H7 (cell line): Measurements from ENCODE around the gene TMEM40. TPM values are rescaled to one million over a fixed set of nuclear protein-coding genes. Genes with fewer than 3 reads are reported as not detected.
"Not testable (repeated sequence)": the region's sequence is repeated elsewhere in the genome, so short reads cannot be mapped to it uniquely, and the experiment has no call there.

Experiments used
- DNase-seq: peaks from one replicate; pipeline ENCODE4 v3.0.0; 2012
- H3K27me3 ChIP-seq: 2 replicates; pipeline ENCODE4 v1.6.0; 2011; ENCODE audit warnings: mild to moderate bottlenecking, low read length; ENCODE audit not compliant: control insufficient read depth, insufficient read depth
- H3K36me3 ChIP-seq: replicated peaks from 2 replicates; pipeline ENCODE4 v1.5.1; 2011; ENCODE audit warnings: low read length; ENCODE audit not compliant: control insufficient read depth, insufficient read depth
- H3K4me3 ChIP-seq: 2 replicates; pipeline ENCODE4 v1.5.1; 2011; ENCODE audit warnings: low read depth, mild to moderate bottlenecking, control low read depth, low read length, moderate library complexity; ENCODE audit not compliant: insufficient read depth
- total RNA-seq: library from RNA; depleted of rRNA; stranded (reverse); fragments of >200 nt; shearing (Covaris generic); gene quantifications from 2 replicates; pipeline ENCODE4 v1.2.3, GENCODE V29; 2014; rRNA removed

The TMEM40 gene
- total RNA-seq, 1 experiment from 2014 or later, result not detected

DNA sequence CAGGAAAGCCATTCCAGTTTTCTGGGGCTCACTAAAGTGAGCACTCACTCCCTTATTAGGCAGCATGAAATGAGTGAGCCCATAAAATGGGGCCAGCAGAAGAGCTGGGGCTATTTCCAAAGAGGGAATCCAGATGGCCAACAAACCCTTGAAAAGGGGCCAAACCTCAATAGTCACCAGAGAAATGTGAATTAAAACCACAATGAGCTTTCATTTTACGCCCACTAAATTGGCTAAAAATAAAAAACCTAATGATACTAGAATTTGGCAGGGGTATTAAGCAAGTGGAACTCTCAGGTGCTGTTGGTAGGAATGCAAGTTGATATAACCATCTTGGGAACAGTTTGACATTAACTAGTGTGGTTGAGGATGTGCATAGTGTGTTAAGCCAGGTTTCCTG lies 53.1 kb downstream of the TMEM40 start:
- Histone ChIP-seq H3K36me3 (no peaks in the 10 kb centered on the region), H3K27me3 (no peaks in the 10 kb centered on the region), H3K4me3 (no peak overlapping the region)
- no peak for DNase-seq

DNA sequence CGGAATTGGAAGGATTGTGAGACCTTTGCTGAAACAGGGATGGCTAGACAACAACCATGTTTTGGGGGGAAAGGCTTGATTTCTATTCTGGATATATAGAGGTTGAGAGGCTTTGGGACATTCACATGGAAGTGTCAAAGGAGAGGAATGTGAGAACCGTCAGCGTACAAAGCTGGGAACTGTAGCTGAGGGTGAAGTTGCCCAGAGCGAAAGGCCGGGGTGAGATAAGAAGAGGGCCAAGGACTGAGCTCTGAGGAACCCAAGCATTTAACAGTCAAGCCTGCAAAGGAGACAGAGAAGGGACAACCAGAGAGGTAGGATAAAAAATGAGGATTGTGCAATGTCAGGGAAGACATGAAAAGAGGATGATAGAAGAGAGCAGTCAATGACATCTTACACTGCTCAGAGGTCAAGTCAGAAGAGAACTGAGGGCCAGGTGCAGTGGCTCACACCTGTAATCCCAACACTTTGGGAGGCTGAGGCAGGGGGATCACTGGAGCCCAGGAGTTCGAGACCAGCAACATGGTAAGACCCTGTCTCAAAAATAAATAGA lies 53.6 kb downstream of the TMEM40 start:
- H3K4me3 ChIP-seq, result no peak overlapping the region
- H3K27me3 ChIP-seq, result no peaks in the 10 kb centered on the region
- no peaks in the 10 kb centered on the region for H3K36me3 ChIP-seq
- no peak for DNase-seq

DNA sequence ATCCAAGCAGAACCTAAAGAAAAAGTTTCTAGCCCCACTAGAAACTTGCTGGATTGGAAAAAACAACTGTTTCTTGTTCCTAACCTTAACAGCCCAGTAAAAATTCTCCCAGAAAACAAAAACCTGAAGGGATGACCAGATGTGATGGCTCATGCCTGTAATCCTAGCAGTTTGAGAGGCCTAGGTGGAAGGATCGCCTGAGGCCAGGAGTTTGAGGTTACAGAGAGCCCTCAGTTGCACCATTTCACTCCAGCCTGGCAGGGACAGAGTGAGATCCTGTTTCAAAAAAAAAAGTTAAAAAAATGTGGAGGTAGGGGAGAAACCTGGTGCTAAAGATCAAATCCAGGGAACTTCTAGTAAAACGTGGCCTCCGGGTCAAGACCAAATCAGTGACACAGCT lies 56.6 kb downstream of the TMEM40 start:
- Histone ChIP-seq H3K36me3 (no peaks in the 10 kb centered on the region), H3K4me3 (no peak overlapping the region), H3K27me3 (no peaks in the 10 kb centered on the region)
- DNase-seq, result no peak

DNA sequence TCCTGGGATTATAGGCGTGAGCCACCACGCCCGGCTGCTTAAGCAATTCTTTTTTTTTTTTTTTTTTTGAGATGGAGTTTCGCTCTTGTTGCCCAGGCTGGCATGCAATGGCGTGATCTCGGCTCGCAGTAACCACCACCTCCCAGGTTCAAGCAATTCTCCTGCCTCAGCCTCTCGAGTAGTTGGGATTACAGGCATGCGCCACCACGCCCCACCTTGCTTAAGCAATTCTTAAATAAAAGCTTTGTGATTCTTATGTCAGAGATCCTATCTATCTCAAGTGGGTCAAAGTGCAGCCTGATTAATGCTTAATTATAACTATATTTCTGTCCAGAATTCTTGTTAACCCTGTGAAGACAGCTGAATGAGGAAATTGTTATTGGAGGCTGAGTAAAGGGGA lies 57.5 kb downstream of the TMEM40 start:
- DNase-seq, H3K4me3 ChIP-seq, H3K36me3 ChIP-seq, H3K27me3 ChIP-seq: not testable (repeated sequence)

DNA sequence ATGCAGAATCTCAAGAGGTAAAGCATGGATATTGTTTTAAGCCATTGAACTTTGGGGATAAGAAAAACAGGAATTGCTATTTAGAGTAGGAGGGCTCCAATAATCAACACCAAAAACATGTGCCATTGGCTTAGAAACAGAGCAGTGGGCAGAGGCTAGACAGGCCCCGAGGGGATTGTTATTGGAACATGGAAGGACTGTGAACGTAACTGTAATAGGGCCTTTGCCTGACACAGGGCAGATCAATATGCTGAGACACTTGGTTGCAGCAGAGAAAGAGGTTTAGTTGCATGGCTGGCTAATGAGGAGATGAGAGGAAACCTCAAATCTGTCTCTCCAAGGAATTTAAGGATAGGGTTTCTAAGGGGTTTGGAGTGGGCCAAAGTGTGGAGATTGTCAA lies 58.3 kb downstream of the TMEM40 start:
- no peaks in the 10 kb centered on the region for H3K36me3 ChIP-seq
- H3K4me3 ChIP-seq, result no peak overlapping the region
- H3K27me3 ChIP-seq, result no peaks in the 10 kb centered on the region
- DNase-seq, result no peak

GRCh38 chr3:12695916-12696315 lies 63.1 kb downstream of the TMEM40 start:
- Histone ChIP-seq H3K27me3 (no peaks in the 10 kb centered on the region), H3K4me3 (no peak overlapping the region), H3K36me3 (no peaks in the 10 kb centered on the region)
- DNase-seq, result no peak

- no peak for DNase-seq
- Histone ChIP-seq H3K27me3 (no peaks in the 10 kb centered on the region), H3K4me3 (no peak overlapping the region), H3K36me3 (no peaks in the 10 kb centered on the region)
These were observed 63.9 kb downstream of the TMEM40 start for GRCh38 chr3:12695112-12695511.

GRCh38 chr3:12692444-12692843 lies 66.6 kb downstream of the TMEM40 start:
- Histone ChIP-seq H3K27me3 (no peaks in the 10 kb centered on the region), H3K36me3 (no peaks in the 10 kb centered on the region), H3K4me3 (no peak overlapping the region)
- DNase-seq, result no peak

DNA sequence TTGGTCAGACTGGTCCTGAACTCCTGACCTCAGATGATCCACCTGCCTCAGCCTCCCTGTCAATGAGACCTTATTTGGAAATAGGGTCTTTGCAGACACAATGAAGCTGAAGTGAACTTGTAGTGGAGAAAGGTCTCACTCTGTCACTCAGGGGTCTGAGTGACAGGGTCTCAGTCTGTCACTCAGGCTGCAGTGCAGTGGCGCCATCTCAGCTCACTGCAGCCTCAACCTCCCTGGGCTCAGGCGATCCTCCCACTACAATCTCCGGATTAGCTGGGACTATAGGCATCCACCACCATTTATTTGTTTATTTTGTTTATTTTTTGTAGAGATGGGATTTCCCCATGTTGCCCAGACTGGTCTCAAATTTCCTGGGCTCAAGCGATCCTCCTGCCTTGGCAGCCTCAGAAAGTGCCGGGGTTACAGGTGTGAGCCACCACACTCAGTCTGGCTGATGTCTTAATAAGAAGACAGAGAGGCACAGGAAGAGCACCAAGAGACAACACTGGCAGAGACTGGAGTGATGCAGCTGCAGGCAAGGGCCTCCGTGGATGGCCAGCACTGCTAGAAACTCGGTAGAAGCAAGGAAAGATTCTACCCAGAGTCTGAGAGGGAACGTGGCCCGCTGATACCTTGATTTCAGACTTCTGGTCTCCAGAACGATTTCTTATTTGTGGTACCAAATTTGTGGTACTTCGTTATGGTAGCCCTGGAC lies 68.9 kb downstream of the TMEM40 start:
- Histone ChIP-seq H3K27me3 (no peaks in the 10 kb centered on the region), H3K4me3 (no peak overlapping the region), H3K36me3 (no peaks in the 10 kb centered on the region)
- no peak for DNase-seq

DNA sequence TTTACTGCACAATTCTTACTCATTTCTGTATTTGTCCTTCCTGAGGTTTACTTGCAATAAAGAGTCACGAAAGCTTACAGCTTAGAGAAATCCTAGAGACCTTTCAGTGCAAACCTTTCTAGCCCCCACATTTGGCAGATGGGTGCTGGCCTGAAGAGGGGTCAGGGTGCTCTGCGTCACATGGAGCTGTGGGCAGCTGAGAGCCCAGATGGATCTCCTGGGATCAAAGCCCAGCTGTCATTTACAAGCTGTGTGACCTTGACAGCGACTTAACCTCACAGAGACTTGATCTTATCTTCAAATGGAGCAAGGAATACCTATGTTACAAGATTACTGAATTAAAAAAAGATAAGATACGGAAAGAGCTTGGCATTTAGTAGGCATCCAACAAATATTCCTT lies 71.1 kb downstream of the TMEM40 start:
- no peaks in the 10 kb centered on the region for H3K36me3 ChIP-seq
- H3K4me3 ChIP-seq, result no peak overlapping the region
- DNase-seq, result no peak
- no peaks in the 10 kb centered on the region for H3K27me3 ChIP-seq

DNA sequence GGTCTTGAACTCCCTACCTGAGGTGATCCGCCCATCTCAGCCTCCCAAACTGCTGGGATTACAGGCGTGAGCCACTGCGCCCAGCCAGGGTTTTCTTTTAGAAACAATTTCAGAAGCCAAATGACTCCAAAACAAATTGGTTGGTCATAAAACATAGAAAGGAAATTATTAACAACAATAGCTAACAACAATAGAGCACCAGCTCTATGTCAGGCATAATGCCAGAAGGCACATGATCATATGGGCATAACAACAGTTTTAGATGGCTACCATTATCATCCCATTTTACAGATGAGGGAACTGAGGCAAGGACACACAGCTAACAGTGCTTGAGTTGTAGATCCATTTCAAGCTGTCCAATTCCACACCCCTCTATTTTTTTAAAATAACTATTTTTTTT lies 73.0 kb downstream of the TMEM40 start:
- H3K4me3 ChIP-seq, result no peak overlapping the region
- H3K27me3 ChIP-seq, result no peaks in the 10 kb centered on the region
- no peak for DNase-seq
- H3K36me3 ChIP-seq, result no peaks in the 10 kb centered on the region

Other genes starting within 250 kb of the TMEM40 start
- gene MKRN2OS, start 213.8 kb downstream of the TMEM40 start, total RNA-seq, result not detected in 2 replicates
- gene MKRN2, start 202.2 kb downstream of the TMEM40 start, total RNA-seq, result 29.0 TPM in 2 replicates
- gene RAF1, start 95.1 kb downstream of the TMEM40 start, total RNA-seq, result 158 and 164 TPM in 2 replicates
- 16.7 and 17.4 TPM in 2 replicates for gene CAND2, start 37.4 kb upstream of the TMEM40 start, total RNA-seq
- 2,054 and 2,130 TPM in 2 replicates for gene RPL32, start 82.3 kb upstream of the TMEM40 start, total RNA-seq